Lower leg skin (tissue), 3 donors: ENCODE data around the gene ZFP91.

Experiments used
- POLR2A ChIP-seq, 2 donors: fragments of 450-650 bp; IDR thresholded peaks; one replicate each; pipeline ENCODE4 v1.6.1; 2016 to 2017; ENCODE audit warnings: antibody characterized with exemption in 2 of 2, mild to moderate bottlenecking in 1 of 2, moderate library complexity in 1 of 2
- TF ChIP-seq, protein P1 (sequence below), 3 donors: fragments of 450-650 bp; IDR thresholded peaks; one replicate each; pipeline ENCODE4 v1.5.1; 2016; ENCODE audit warnings: antibody characterized with exemption in 3 of 3, mild to moderate bottlenecking in 3 of 3, moderate library complexity in 2 of 3

DNA sequence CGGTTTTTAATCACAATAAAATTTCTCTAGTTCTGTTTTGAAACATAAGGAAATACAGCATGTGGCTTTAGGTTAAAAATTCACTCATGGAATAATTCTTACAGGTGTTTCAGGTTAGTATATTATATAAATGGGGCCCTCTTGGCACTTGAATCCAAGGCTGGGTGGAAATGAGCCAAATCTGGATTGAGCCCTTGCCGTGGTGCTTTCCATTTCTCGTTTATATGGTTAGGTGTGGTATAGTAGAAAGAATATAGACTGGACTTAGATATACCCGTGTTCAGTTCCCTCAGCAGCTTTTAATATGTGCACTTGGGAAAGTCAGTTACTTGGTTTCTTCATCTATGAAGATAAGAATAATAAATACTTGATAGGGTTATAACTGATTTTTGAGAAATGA lies 16.0 kb downstream of the ZFP91 start:
- TF ChIP-seq, protein P1, sequence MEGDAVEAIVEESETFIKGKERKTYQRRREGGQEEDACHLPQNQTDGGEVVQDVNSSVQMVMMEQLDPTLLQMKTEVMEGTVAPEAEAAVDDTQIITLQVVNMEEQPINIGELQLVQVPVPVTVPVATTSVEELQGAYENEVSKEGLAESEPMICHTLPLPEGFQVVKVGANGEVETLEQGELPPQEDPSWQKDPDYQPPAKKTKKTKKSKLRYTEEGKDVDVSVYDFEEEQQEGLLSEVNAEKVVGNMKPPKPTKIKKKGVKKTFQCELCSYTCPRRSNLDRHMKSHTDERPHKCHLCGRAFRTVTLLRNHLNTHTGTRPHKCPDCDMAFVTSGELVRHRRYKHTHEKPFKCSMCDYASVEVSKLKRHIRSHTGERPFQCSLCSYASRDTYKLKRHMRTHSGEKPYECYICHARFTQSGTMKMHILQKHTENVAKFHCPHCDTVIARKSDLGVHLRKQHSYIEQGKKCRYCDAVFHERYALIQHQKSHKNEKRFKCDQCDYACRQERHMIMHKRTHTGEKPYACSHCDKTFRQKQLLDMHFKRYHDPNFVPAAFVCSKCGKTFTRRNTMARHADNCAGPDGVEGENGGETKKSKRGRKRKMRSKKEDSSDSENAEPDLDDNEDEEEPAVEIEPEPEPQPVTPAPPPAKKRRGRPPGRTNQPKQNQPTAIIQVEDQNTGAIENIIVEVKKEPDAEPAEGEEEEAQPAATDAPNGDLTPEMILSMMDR (IDR thresholded peaks at IDR 0.05) = no peak
- TF ChIP-seq POLR2A (IDR thresholded peaks at IDR 0.05) = no peak
